Keratinocyte (primary cell): ENCODE results near the gene TMEM184C. TPM values are rescaled to one million over a fixed set of nuclear protein-coding genes. Genes with fewer than 3 reads are reported as not detected.

Experiments
- DNase-seq: peaks from one replicate; pipeline ENCODE4 v3.0.0-alpha.2; 2011; ENCODE audit warnings: low read depth, missing footprints, low spot score
- FAIRE-seq: peaks from 2 replicates; lab custom pipeline; 2011; peaks lifted over from hg19 to GRCh38; lab: Jason Lieb, UNC
- H2AFZ ChIP-seq: 2 replicates; pipeline ENCODE4 v1.6.0; 2012; ENCODE audit warnings: low read length, control low read depth, inconsistent platforms; ENCODE audit not compliant: control insufficient read depth
- H3K27ac ChIP-seq: 2 replicates; pipeline ENCODE4 v1.5.1; 2011; ENCODE audit warnings: low read length; ENCODE audit not compliant: control insufficient read depth, insufficient read depth
- H3K27me3 ChIP-seq: 3 replicates; pipeline ENCODE4 v1.6.0; 2011; ENCODE audit warnings: low read length; ENCODE audit not compliant: control insufficient read depth, insufficient read depth; ENCODE audit errors: extremely low read depth
- H3K36me3 ChIP-seq, 2 experiments: 2 replicates in 1 of 2; 3 replicates in 1 of 2; pipeline ENCODE4 v1.5.1; 2011; ENCODE audit warnings: low read length in 2 of 2, mild to moderate bottlenecking in 1 of 2; ENCODE audit not compliant: control insufficient read depth in 2 of 2, insufficient read depth in 2 of 2; ENCODE audit errors: extremely low read depth in 1 of 2
- H3K4me1 ChIP-seq: 3 replicates; pipeline ENCODE4 v1.5.1; 2011; ENCODE audit warnings: low read length; ENCODE audit not compliant: control insufficient read depth, insufficient read depth; ENCODE audit errors: extremely low read depth
- H3K4me2 ChIP-seq: 3 replicates; pipeline ENCODE4 v1.6.0; 2011; ENCODE audit warnings: low read depth, low read length; ENCODE audit not compliant: control insufficient read depth, insufficient read depth; ENCODE audit errors: extremely low read depth
- H3K4me3 ChIP-seq, 3 experiments: fragments of 200-600 bp in 1 of 3; sonication (generic) in 1 of 3; 2 replicates in 2 of 3; 3 replicates in 1 of 3; pipeline ENCODE4 v1.5.1; 2011 to 2016; ENCODE audit warnings: low read length in 3 of 3, mild to moderate bottlenecking in 3 of 3, control low read depth in 2 of 3, inconsistent platforms in 1 of 3, low read depth in 1 of 3, mixed read lengths in 1 of 3, mixed run types in 1 of 3, moderate library complexity in 1 of 3; ENCODE audit not compliant: control insufficient read depth in 2 of 3, insufficient read depth in 2 of 3; ENCODE audit errors: extremely low read depth in 1 of 3
- H3K79me2 ChIP-seq: 2 replicates; pipeline ENCODE4 v1.6.0; 2012; ENCODE audit warnings: low read length; ENCODE audit not compliant: control insufficient read depth, insufficient read depth
- H3K9ac ChIP-seq: 3 replicates; pipeline ENCODE4 v1.6.0; 2011; ENCODE audit warnings: low read length; ENCODE audit not compliant: control insufficient read depth, insufficient read depth; ENCODE audit errors: extremely low read depth
- H3K9me1 ChIP-seq: 3 replicates; pipeline ENCODE4 v1.6.0; 2011; ENCODE audit warnings: low read length; ENCODE audit not compliant: control insufficient read depth, insufficient read depth; ENCODE audit errors: extremely low read depth
- H3K9me3 ChIP-seq: 2 replicates; pipeline ENCODE4 v1.5.1; 2012; ENCODE audit warnings: low read depth, low read length; ENCODE audit not compliant: control insufficient read depth
- H4K20me1 ChIP-seq: 3 replicates; pipeline ENCODE4 v1.6.0; 2011; ENCODE audit warnings: low read length; ENCODE audit not compliant: control insufficient read depth, insufficient read depth; ENCODE audit errors: extremely low read depth
- EZH2 ChIP-seq: IDR thresholded peaks from one replicate; pipeline ENCODE4 v1.6.1; 2012; ENCODE audit warnings: inconsistent platforms, mild to moderate bottlenecking, low read length, moderate library complexity
- dilution Hi-C: fragments of 300-500 bp; cut with MboI; formaldehyde crosslinking; loops from one replicate; pipeline ENCODE4 v1.7.0; 2020; ENCODE audit warnings: low sequenced_read_pairs; ENCODE audit not compliant: extremely low pct_ligation_motif_present
- polyA plus RNA-seq, 5 experiments: library from polyadenylated mRNA; depleted of rRNA in 3 of 5; stranded (reverse) in 3 of 5; stranded (forward) in 1 of 5; unstranded in 1 of 5; fragments of >200 nt; gene quantifications; 1 replicate in 1 of 5; 2 replicates in 3 of 5; 3 replicates in 1 of 5; pipeline versions ENCODE4 v1.2.1 to v1.2.3, GENCODE V29; 2011 to 2012; ENCODE audit warnings: missing spikeins in 2 of 5, low read depth in 1 of 5, low replicate concordance in 1 of 5
- TF ChIP-seq, protein P1 (sequence below), 3 experiments: IDR thresholded peaks in 1 of 3; conservative IDR thresholded peaks in 1 of 3; optimal IDR thresholded peaks in 1 of 3; 2 replicates in 2 of 3; 3 replicates in 1 of 3; pipeline versions ENCODE3 to v1.5.1; 2011; ENCODE audit warnings: low read length in 3 of 3, mild to moderate bottlenecking in 3 of 3, moderate library complexity in 2 of 3, control low read depth in 1 of 3, inconsistent platforms in 1 of 3; ENCODE audit not compliant: insufficient read depth in 2 of 3; ENCODE audit errors: extremely low read depth in 1 of 3

Gene TMEM184C
- polyA plus RNA-seq, 1 donor (not counting 4 experiments of a cell fraction or from before 2014, with no cell fraction given), result 32.2 TPM

DNA sequence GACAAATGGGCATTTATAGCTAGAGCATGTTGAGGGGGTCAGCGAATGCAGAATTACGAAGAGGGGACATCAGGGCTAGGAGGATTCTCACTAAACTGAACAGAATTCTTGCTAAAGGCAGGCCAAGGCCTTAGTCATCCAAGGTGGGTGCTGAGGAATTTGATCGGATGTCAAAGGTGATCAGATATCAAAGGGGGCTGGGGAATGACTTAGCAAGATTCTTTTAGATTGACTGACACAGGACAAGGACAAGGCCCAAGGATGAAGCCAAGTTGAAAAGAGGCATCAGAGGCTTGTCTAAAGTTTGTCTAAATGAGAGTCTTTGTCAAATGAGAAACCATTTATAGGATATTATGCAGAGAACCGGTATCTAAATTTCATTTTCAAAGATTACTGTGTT, 9.7 kb downstream of the TMEM184C start:
- no peaks in the 10 kb centered on the region for H3K27me3 ChIP-seq
- peaks cover 2 to 6% of the 10 kb centered on the region in 2 experiments for H3K36me3 ChIP-seq
- H3K79me2 ChIP-seq, result peaks cover 5% of the 10 kb centered on the region
- DNase-seq, result no peak
- no peaks in the 10 kb centered on the region for H3K9me1 ChIP-seq
- H3K27ac ChIP-seq, result no peak overlapping the region
- no peak overlapping the region for H3K4me3 ChIP-seq
- no peak for FAIRE-seq
- H3K4me1 ChIP-seq, result no peaks in the 10 kb centered on the region
- no peak overlapping the region for H3K9ac ChIP-seq
- TF ChIP-seq, protein P1, sequence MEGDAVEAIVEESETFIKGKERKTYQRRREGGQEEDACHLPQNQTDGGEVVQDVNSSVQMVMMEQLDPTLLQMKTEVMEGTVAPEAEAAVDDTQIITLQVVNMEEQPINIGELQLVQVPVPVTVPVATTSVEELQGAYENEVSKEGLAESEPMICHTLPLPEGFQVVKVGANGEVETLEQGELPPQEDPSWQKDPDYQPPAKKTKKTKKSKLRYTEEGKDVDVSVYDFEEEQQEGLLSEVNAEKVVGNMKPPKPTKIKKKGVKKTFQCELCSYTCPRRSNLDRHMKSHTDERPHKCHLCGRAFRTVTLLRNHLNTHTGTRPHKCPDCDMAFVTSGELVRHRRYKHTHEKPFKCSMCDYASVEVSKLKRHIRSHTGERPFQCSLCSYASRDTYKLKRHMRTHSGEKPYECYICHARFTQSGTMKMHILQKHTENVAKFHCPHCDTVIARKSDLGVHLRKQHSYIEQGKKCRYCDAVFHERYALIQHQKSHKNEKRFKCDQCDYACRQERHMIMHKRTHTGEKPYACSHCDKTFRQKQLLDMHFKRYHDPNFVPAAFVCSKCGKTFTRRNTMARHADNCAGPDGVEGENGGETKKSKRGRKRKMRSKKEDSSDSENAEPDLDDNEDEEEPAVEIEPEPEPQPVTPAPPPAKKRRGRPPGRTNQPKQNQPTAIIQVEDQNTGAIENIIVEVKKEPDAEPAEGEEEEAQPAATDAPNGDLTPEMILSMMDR (optimal IDR thresholded peaks at IDR 0.05 in 1 of 3, IDR thresholded peaks at IDR 0.05 in 1 of 3, conservative IDR thresholded peaks at IDR 0.05 in 1 of 3; ENCODE audit: extremely low read depth in 1 of 3, insufficient read depth in 2 of 3, low read length in 3 of 3), result no peak
- TF ChIP-seq EZH2, result no peak
- no peak overlapping the region for H3K4me2 ChIP-seq
- no peak overlapping the region for H2AFZ ChIP-seq
- H4K20me1 ChIP-seq, result no peaks in the 10 kb centered on the region
- dilution Hi-C loops, result no loop called here
- H3K9me3 ChIP-seq, result no peaks in the 10 kb centered on the region

DNA sequence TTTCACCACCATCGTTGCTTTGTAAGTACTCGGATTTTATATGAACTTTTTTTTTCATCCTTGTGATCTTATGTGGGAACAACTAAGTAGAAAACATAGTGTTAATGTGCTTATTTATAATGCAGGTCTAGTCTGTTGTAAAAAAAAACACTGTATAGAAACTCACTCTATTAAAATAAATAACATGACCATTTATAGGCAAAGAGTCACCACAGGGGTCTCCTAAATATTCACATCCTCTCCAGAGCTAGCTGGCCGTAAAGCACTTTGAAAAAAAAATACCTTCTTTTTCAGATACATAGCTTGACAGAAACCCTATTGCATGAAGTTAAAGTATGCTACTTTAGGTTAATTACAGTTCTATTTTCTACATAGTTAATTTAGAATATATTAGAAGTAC, 11.2 kb downstream of the TMEM184C start:
- TF ChIP-seq EZH2, result no peak
- TF ChIP-seq, protein P1 (optimal IDR thresholded peaks at IDR 0.05 in 1 of 3, IDR thresholded peaks at IDR 0.05 in 1 of 3, conservative IDR thresholded peaks at IDR 0.05 in 1 of 3; ENCODE audit: extremely low read depth in 1 of 3, insufficient read depth in 2 of 3, low read length in 3 of 3), result no peak
- Histone ChIP-seq H3K27ac (no peak overlapping the region), H4K20me1 (no peaks in the 10 kb centered on the region), H3K36me3 (peaks cover 7 to 9% of the 10 kb centered on the region in 2 experiments), H3K4me2 (no peak overlapping the region), H3K79me2 (no peaks in the 10 kb centered on the region), H3K9me3 (no peaks in the 10 kb centered on the region), H3K27me3 (no peaks in the 10 kb centered on the region), H3K9ac (no peak overlapping the region), H3K4me1 (no peaks in the 10 kb centered on the region), H3K9me1 (no peaks in the 10 kb centered on the region), H3K4me3 (no peak overlapping the region), H2AFZ (no peak overlapping the region)
- dilution Hi-C loops, result no loop called here
- DNase-seq (no peak), FAIRE-seq (no peak)
